Neural cell (in vitro differentiated cells): ENCODE data around the gene PDE6D. TPM values are rescaled to one million over a fixed set of nuclear protein-coding genes. Genes with fewer than 3 reads are reported as not detected.

Experiments used
- H2AFZ ChIP-seq: fragments of 200-600, 300-800 bp; sonication (generic), shearing (Covaris generic); 2 replicates; pipeline ENCODE4 v1.6.0; 2014; ENCODE audit warnings: low read depth, mild to moderate bottlenecking, antibody characterized with exemption, low read length, moderate library complexity
- H3F3A ChIP-seq: fragments of 200-600 bp; shearing (Covaris generic); 2 replicates; pipeline ENCODE4 v1.6.1; 2016; ENCODE audit warnings: mild to moderate bottlenecking, moderate library complexity, mixed read lengths, antibody characterized with exemption, low read length; ENCODE audit not compliant: insufficient read depth, poor library complexity, severe bottlenecking
- H3K27ac ChIP-seq: fragments of 200-600, 300-800 bp; sonication (generic), shearing (Covaris generic); 2 replicates; pipeline ENCODE4 v1.5.1; 2014; ENCODE audit warnings: mild to moderate bottlenecking, low read length, moderate library complexity
- H3K27me3 ChIP-seq: fragments of 300-800, 200-600 bp; sonication (generic), shearing (Covaris generic); 2 replicates; pipeline ENCODE4 v1.6.0; 2014; ENCODE audit warnings: mild to moderate bottlenecking, low read depth, low read length, moderate library complexity; ENCODE audit not compliant: insufficient read depth
- H3K36me3 ChIP-seq: fragments of 300-800, 200-600 bp; sonication (generic), shearing (Covaris generic); 2 replicates; pipeline ENCODE4 v1.5.1; 2014; ENCODE audit warnings: mild to moderate bottlenecking, antibody characterized with exemption, low read length, moderate library complexity; ENCODE audit not compliant: insufficient read depth
- H3K4me2 ChIP-seq: fragments of 300-800, 200-600 bp; sonication (generic), shearing (Covaris generic); 2 replicates; pipeline ENCODE4 v1.6.0; 2014; ENCODE audit warnings: mild to moderate bottlenecking, low read length
- H3K4me3 ChIP-seq: fragments of 300-800, 200-600 bp; sonication (generic), shearing (Covaris generic); 2 replicates; pipeline ENCODE4 v1.5.1; 2014; ENCODE audit warnings: mild to moderate bottlenecking, low read length, moderate library complexity
- H3K79me2 ChIP-seq: fragments of 200-600 bp; shearing (Covaris generic); replicated peaks from 2 replicates; pipeline ENCODE4 v1.6.0; 2014; ENCODE audit warnings: mild to moderate bottlenecking, low read length, moderate library complexity; ENCODE audit not compliant: insufficient read depth
- H3K9ac ChIP-seq: fragments of 300-800, 200-600 bp; sonication (generic), shearing (Covaris generic); 2 replicates; pipeline ENCODE4 v1.6.1; 2016; ENCODE audit warnings: mild to moderate bottlenecking, low read length, mixed read lengths
- H3K9me2 ChIP-seq: fragments of 200-600 bp; shearing (Covaris generic); 2 replicates; pipeline ENCODE4 v1.6.1; 2016; ENCODE audit warnings: mild to moderate bottlenecking, low read length, mixed read lengths; ENCODE audit not compliant: insufficient read depth
- H3K9me3 ChIP-seq: fragments of 200-600, 300-800 bp; sonication (generic), shearing (Covaris generic); 2 replicates; pipeline ENCODE4 v1.6.1; 2016; ENCODE audit warnings: mild to moderate bottlenecking, mixed run types, low read length, moderate library complexity, mixed read lengths
- H4K20me1 ChIP-seq: fragments of 200-600 bp; shearing (Covaris generic); 2 replicates; pipeline ENCODE4 v1.6.1; 2016; ENCODE audit warnings: mild to moderate bottlenecking, mixed run types; ENCODE audit not compliant: insufficient read depth
- EP300 ChIP-seq: fragments of 450-650 bp; conservative IDR thresholded peaks from 2 replicates; pipeline ENCODE4 v1.6.1; 2014; ENCODE audit warnings: antibody characterized with exemption, mild to moderate bottlenecking, moderate library complexity; ENCODE audit not compliant: poor library complexity, severe bottlenecking
- EZH2 ChIP-seq: fragments of 200-600, 300-800 bp; shearing (Covaris generic), sonication (generic); IDR thresholded peaks from 2 replicates; pipeline ENCODE4 v1.6.1; 2014; ENCODE audit warnings: antibody characterized with exemption, low read length, borderline replicate concordance, mild to moderate bottlenecking; ENCODE audit not compliant: insufficient read depth, poor library complexity, severe bottlenecking
- MXI1 ChIP-seq: fragments of 450-650 bp; conservative IDR thresholded peaks from 2 replicates; pipeline ENCODE4 v1.6.1; 2014; ENCODE audit warnings: antibody characterized with exemption, mild to moderate bottlenecking; ENCODE audit not compliant: poor library complexity, severe bottlenecking
- POLR2AphosphoS5 ChIP-seq: IDR thresholded peaks from 2 replicates; pipeline ENCODE4 v1.6.1; 2012
- RAD21 ChIP-seq: fragments of 450-650 bp; conservative IDR thresholded peaks from 2 replicates; pipeline ENCODE4 v1.6.1; 2014; ENCODE audit warnings: antibody characterized with exemption, mild to moderate bottlenecking, moderate library complexity
- SMC3 ChIP-seq: fragments of 450-650 bp; conservative IDR thresholded peaks from 2 replicates; pipeline ENCODE4 v1.6.1; 2014; ENCODE audit warnings: antibody characterized with exemption, mild to moderate bottlenecking, moderate library complexity; ENCODE audit not compliant: poor library complexity
- TAF1 ChIP-seq: IDR thresholded peaks from 2 replicates; pipeline ENCODE4 v1.6.1; 2012; ENCODE audit warnings: low read depth
- polyA plus RNA-seq: library from polyadenylated mRNA; depleted of rRNA; stranded (reverse); fragments of >200 nt; gene quantifications from 2 replicates; pipeline ENCODE4 v1.2.3, GENCODE V29; 2014
- TF ChIP-seq, protein P1 (sequence below): IDR thresholded peaks from 2 replicates; pipeline ENCODE4 v1.6.1; 2012; ENCODE audit warnings: borderline replicate concordance
- TF ChIP-seq, protein P2 (sequence below): fragments of 450-650 bp; IDR thresholded peaks from 2 replicates; pipeline ENCODE4 v1.5.1; 2014; ENCODE audit warnings: antibody characterized with exemption, mild to moderate bottlenecking, moderate library complexity; ENCODE audit not compliant: poor library complexity, severe bottlenecking

PDE6D gene
- polyA plus RNA-seq, 1 donor from 2014 or later: 150 TPM

DNA sequence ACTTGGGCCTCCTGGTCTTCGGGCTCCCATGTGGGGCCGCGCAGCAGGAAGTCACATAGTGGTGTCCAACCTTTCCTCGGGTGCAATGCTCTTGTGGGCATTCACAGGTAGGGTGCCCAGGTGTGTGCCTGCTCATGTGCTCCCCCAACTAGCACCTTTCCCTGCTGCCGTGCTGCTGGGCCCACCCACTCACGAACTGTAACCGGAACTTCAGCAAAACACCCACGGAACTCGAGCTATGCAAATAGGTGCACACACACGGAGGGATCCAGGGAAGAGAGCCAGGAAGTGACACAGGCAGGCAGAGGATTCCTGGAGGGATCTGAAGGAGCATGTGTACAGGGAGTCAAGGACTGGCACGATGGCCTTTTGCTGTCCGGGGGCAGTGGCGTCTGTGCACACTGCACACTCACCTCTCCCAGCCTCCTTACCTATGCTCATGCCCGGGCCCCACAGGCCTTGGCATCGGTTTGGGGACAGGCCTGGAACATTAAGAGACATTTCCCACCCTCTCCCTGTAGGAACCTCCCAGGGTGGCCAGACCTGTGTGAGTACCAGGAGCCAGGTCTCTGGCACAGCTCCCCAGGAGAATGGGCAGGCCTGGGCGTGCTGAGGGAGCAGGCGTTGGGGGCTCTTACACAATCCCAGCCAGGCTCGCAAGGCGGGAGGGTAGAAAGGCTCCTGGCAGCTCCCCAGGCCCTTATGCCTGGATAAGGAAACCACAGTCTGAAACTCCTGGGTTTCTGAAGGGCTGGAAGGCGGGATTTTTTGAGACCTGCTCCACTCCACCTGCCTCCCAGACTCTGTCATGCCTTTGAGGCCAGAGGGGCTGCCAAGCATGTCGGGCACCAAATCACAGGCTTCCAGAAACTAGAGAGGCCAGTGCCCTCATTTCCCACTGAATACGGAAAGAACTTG, 79.4 kb downstream of the PDE6D start:
- H3K27ac ChIP-seq: no peak overlapping the region
- H3K9ac ChIP-seq: no peak overlapping the region
- H3F3A ChIP-seq: no peaks in the 10 kb centered on the region
- H3K27me3 ChIP-seq: no peaks in the 10 kb centered on the region
- no peak overlapping the region for H3K4me2 ChIP-seq
- H3K9me3 ChIP-seq: no peaks in the 10 kb centered on the region
- TF ChIP-seq EZH2 (no peak), SMC3 (no peak), MXI1 (no peak), EP300 (no peak), RAD21 (no peak), POLR2AphosphoS5 (no peak), TAF1 (no peak)
- TF ChIP-seq, protein P1, sequence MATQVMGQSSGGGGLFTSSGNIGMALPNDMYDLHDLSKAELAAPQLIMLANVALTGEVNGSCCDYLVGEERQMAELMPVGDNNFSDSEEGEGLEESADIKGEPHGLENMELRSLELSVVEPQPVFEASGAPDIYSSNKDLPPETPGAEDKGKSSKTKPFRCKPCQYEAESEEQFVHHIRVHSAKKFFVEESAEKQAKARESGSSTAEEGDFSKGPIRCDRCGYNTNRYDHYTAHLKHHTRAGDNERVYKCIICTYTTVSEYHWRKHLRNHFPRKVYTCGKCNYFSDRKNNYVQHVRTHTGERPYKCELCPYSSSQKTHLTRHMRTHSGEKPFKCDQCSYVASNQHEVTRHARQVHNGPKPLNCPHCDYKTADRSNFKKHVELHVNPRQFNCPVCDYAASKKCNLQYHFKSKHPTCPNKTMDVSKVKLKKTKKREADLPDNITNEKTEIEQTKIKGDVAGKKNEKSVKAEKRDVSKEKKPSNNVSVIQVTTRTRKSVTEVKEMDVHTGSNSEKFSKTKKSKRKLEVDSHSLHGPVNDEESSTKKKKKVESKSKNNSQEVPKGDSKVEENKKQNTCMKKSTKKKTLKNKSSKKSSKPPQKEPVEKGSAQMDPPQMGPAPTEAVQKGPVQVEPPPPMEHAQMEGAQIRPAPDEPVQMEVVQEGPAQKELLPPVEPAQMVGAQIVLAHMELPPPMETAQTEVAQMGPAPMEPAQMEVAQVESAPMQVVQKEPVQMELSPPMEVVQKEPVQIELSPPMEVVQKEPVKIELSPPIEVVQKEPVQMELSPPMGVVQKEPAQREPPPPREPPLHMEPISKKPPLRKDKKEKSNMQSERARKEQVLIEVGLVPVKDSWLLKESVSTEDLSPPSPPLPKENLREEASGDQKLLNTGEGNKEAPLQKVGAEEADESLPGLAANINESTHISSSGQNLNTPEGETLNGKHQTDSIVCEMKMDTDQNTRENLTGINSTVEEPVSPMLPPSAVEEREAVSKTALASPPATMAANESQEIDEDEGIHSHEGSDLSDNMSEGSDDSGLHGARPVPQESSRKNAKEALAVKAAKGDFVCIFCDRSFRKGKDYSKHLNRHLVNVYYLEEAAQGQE: no peak
- TF ChIP-seq, protein P2, sequence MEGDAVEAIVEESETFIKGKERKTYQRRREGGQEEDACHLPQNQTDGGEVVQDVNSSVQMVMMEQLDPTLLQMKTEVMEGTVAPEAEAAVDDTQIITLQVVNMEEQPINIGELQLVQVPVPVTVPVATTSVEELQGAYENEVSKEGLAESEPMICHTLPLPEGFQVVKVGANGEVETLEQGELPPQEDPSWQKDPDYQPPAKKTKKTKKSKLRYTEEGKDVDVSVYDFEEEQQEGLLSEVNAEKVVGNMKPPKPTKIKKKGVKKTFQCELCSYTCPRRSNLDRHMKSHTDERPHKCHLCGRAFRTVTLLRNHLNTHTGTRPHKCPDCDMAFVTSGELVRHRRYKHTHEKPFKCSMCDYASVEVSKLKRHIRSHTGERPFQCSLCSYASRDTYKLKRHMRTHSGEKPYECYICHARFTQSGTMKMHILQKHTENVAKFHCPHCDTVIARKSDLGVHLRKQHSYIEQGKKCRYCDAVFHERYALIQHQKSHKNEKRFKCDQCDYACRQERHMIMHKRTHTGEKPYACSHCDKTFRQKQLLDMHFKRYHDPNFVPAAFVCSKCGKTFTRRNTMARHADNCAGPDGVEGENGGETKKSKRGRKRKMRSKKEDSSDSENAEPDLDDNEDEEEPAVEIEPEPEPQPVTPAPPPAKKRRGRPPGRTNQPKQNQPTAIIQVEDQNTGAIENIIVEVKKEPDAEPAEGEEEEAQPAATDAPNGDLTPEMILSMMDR: no peak
- no peaks in the 10 kb centered on the region for H3K79me2 ChIP-seq
- no peak overlapping the region for H2AFZ ChIP-seq
- H3K4me3 ChIP-seq: no peak overlapping the region
- H3K9me2 ChIP-seq: no peaks in the 10 kb centered on the region
- H3K36me3 ChIP-seq: no peaks in the 10 kb centered on the region
- H4K20me1 ChIP-seq: no peaks in the 10 kb centered on the region

DNA sequence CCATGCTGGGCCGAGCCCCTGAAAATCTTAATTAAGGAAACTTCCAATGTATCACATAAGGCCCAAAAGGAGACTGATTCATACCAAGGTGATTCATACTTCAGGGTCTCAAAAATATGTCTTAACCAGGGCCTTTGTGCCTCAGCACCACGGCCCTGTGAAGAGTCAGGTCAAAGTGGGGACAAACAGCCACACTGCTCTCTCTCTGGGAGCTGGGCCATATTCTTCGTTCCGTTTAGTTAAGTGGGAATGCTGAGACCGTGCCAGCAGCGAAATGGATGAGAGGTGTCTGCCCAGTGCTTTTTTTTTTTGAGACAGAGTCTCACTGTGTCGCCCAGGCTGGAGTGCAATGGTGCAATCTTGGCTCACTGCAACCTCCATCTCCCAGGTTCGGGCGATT, 82.1 kb downstream of the PDE6D start:
- Histone ChIP-seq H3K27me3 (no peaks in the 10 kb centered on the region), H2AFZ (no peak overlapping the region), H3K27ac (no peak overlapping the region), H3K79me2 (no peaks in the 10 kb centered on the region), H3K36me3 (no peaks in the 10 kb centered on the region), H3K9me3 (no peaks in the 10 kb centered on the region), H3F3A (no peaks in the 10 kb centered on the region), H3K9me2 (no peaks in the 10 kb centered on the region), H3K4me3 (no peak overlapping the region), H4K20me1 (no peaks in the 10 kb centered on the region), H3K4me2 (no peak overlapping the region), H3K9ac (no peak overlapping the region)
- TF ChIP-seq EP300 (no peak), EZH2 (no peak)
